K562 (cell line): ENCODE results near the gene OR5T3. TPM values are rescaled to one million over a fixed set of nuclear protein-coding genes. Genes with fewer than 3 reads are reported as not detected.

Experiments used
- ATAC-seq: fragments of 200-7000 bp; cut with Tn5 transposase; 3 replicates; pipeline ENCODE4 v1.9.1; 2020; ENCODE audit warnings: moderate library complexity
- BruUV-seq: library from RNA; stranded (reverse); fragments of 400-500 nt; replicated peaks from 2 replicates; lab custom pipeline; 2021; lab: Mats Ljungman, UMichigan
- CTCF ChIA-PET: fragments of 300-600 bp; formaldehyde crosslinking; extraction: SDS; loops from one replicate; lab custom pipeline; 2021; ENCODE audit warnings: low intra/inter-chr PET ratio; lab: Yijun Ruan, JAX
- POLR2A ChIA-PET: fragments of 300-600, 350-650 bp; sonication (Branson Sonifier 250); formaldehyde crosslinking; extraction: SDS; loops from one replicate; lab custom pipeline; 2021; ENCODE audit warnings: antibody characterized with exemption, inconsistent platforms; lab: Yijun Ruan, JAX
- DNase-seq, 4 experiments: peaks; one replicate each; pipeline versions ENCODE4 v3.0.0 to v3.0.0-alpha.2; 2011 to 2018; ENCODE audit warnings: low spot score in 3 of 4, mixed read lengths in 3 of 4; ENCODE audit errors: extremely low read depth in 1 of 4
- FAIRE-seq: peaks from 2 replicates; lab custom pipeline; 2011; peaks lifted over from hg19 to GRCh38; lab: Jason Lieb, UNC
- H2AFZ ChIP-seq: 2 replicates; pipeline ENCODE4 v1.6.0; 2011; ENCODE audit warnings: low read depth, low read length, control low read depth, inconsistent platforms
- H3K27ac ChIP-seq: fragments of 200-600 bp; 3 replicates; pipeline ENCODE4 v1.8.0; 2011; ENCODE audit warnings: low read depth, mild to moderate bottlenecking, control low read depth, inconsistent platforms, low read length, moderate library complexity, mixed read lengths; ENCODE audit errors: extremely low read depth
- H3K27me3 ChIP-seq, 2 experiments: fragments of 300-600 bp in 1 of 2; 2 replicates in 1 of 2; 3 replicates in 1 of 2; pipeline versions ENCODE4 v1.6.0 to v1.8.0; 2011; ENCODE audit warnings: inconsistent platforms in 2 of 2, low read length in 2 of 2, mild to moderate bottlenecking in 1 of 2, mixed read lengths in 1 of 2, moderate library complexity in 1 of 2; ENCODE audit not compliant: control insufficient read depth in 2 of 2, insufficient read depth in 2 of 2
- H3K36me3 ChIP-seq: fragments of 300-600 bp; 3 replicates; pipeline ENCODE4 v1.8.0; 2011; ENCODE audit warnings: mild to moderate bottlenecking, low read length, inconsistent platforms; ENCODE audit not compliant: control insufficient read depth, insufficient read depth
- H3K4me1 ChIP-seq, 2 experiments: fragments of 200-600 bp in 1 of 2; replicated peaks in 1 of 2; 2 replicates in 1 of 2; 3 replicates in 1 of 2; pipeline versions ENCODE4 v1.5.1 to v1.8.0; 2011; ENCODE audit warnings: inconsistent platforms in 2 of 2, low read length in 2 of 2, mild to moderate bottlenecking in 1 of 2, mixed read lengths in 1 of 2, moderate library complexity in 1 of 2; ENCODE audit not compliant: control insufficient read depth in 2 of 2, insufficient read depth in 2 of 2
- H3K4me2 ChIP-seq: 2 replicates; pipeline ENCODE4 v1.6.1; 2011; ENCODE audit warnings: low read length, control low read depth, inconsistent platforms, mixed read lengths; ENCODE audit not compliant: insufficient read depth
- H3K4me3 ChIP-seq: fragments of 200-600 bp; sonication (generic), shearing (Covaris generic); 2 replicates; pipeline ENCODE4 v1.5.1; 2016; ENCODE audit warnings: control low read depth, inconsistent platforms
- H3K79me2 ChIP-seq: fragments of 200-600 bp; 3 replicates; pipeline ENCODE4 v1.8.0; 2011; ENCODE audit warnings: low read length, inconsistent platforms; ENCODE audit not compliant: control insufficient read depth, insufficient read depth
- H3K9ac ChIP-seq, 2 experiments: 2 replicates each; pipeline versions ENCODE4 v1.6.0 to v1.6.1; 2011; ENCODE audit warnings: low read depth in 2 of 2, low read length in 2 of 2, control low read depth in 1 of 2, inconsistent platforms in 1 of 2, mild to moderate bottlenecking in 1 of 2, mixed read lengths in 1 of 2; ENCODE audit not compliant: insufficient read depth in 1 of 2
- H3K9me1 ChIP-seq: one replicate; pipeline ENCODE4 v1.6.0; 2011; ENCODE audit warnings: inconsistent platforms, mild to moderate bottlenecking, low read length, moderate library complexity; ENCODE audit not compliant: control insufficient read depth, insufficient read depth
- H3K9me3 ChIP-seq: replicated peaks from 2 replicates; pipeline ENCODE4 v1.5.1; 2011; ENCODE audit warnings: low read depth, low read length, inconsistent platforms; ENCODE audit not compliant: control insufficient read depth, insufficient read depth
- H4K20me1 ChIP-seq: replicated peaks from 2 replicates; pipeline ENCODE4 v1.6.1; 2011; ENCODE audit warnings: low read length, inconsistent platforms, mixed read lengths; ENCODE audit not compliant: control insufficient read depth, insufficient read depth
- C11orf30 ChIP-seq: fragments of 450-650 bp; IDR thresholded peaks from 2 replicates; pipeline ENCODE4 v1.6.1; 2016; ENCODE audit warnings: low read depth, mild to moderate bottlenecking
- GABPA ChIP-seq: fragments of 200-800 bp; sonication (Bioruptor generic); conservative IDR thresholded peaks from 2 replicates; pipeline ENCODE4 v1.6.1; 2016; ENCODE audit warnings: low read depth, missing genetic modification characterization, missing compliant biosample characterization
- HMGXB4 ChIP-seq: sonication (generic); formaldehyde crosslinking; IDR thresholded peaks from 2 replicates; pipeline ENCODE4 v1.8.1; 2023; ENCODE audit warnings: mild to moderate bottlenecking, missing genetic modification reagents
- MAFF ChIP-seq: IDR thresholded peaks from 2 replicates; pipeline ENCODE4 v1.6.1; 2012; ENCODE audit warnings: low read length, improper control_type of control experiment
- MAFG ChIP-seq: fragments of 450-650 bp; conservative IDR thresholded peaks from 2 replicates; pipeline ENCODE4 v1.6.1; 2016; ENCODE audit warnings: missing genetic modification characterization, missing compliant biosample characterization
- MAFK ChIP-seq: IDR thresholded peaks from 2 replicates; pipeline ENCODE4 v1.6.1; 2011; ENCODE audit warnings: low read length, improper control_type of control experiment
- NFE2 ChIP-seq: IDR thresholded peaks from 2 replicates; pipeline ENCODE4 v1.6.1; 2014; ENCODE audit warnings: antibody characterized with exemption, low read depth
- SAFB2 ChIP-seq: fragments of 200-400 bp; formaldehyde crosslinking; IDR thresholded peaks from 2 replicates; pipeline ENCODE4 v1.6.1; 2018; ENCODE audit warnings: borderline replicate concordance, low read length, low read depth, moderate library complexity; ENCODE audit not compliant: severe bottlenecking
- ZBTB43 ChIP-seq: sonication (generic); formaldehyde crosslinking; IDR thresholded peaks from 2 replicates; pipeline ENCODE4 v1.8.0; 2023; ENCODE audit warnings: mild to moderate bottlenecking, missing genetic modification reagents
- ZNF282 ChIP-seq: sonication (generic); formaldehyde crosslinking; IDR thresholded peaks from 2 replicates; pipeline ENCODE4 v1.8.1; 2023; ENCODE audit warnings: missing genetic modification reagents
- ZNF316 ChIP-seq: fragments of 450-650 bp; IDR thresholded peaks from 2 replicates; pipeline ENCODE4 v1.6.1; 2016
- ZNF57 ChIP-seq: fragments of 450-650 bp; formaldehyde crosslinking; IDR thresholded peaks from 2 replicates; pipeline ENCODE4 v1.4.0; 2020; ENCODE audit warnings: mild to moderate bottlenecking, moderate library complexity
- WGBS: fragments of 100-300 bp; shearing (Covaris generic); methylation state at CpG from one replicate; pipeline ENCODE4 v1.1.6; 2016; ENCODE audit warnings: low coverage, mixed read lengths; ENCODE audit not compliant: insufficient coverage; ENCODE audit errors: missing lambda C conversion rate; 5-methylcytosine and 5-hydroxymethylcytosine counted together
- in situ Hi-C: fragments of 300-500 bp; cut with MboI; formaldehyde crosslinking; loops from 4 replicates; pipeline ENCODE4 v1.15.0; 2018; ENCODE audit warnings: inconsistent platforms, mixed read lengths
- intact Hi-C: fragments of 100-400 bp; cut with micrococcal nuclease; formaldehyde crosslinking; loops from 2 replicates; pipeline ENCODE4 v1.14.2; 2022
- polyA plus RNA-seq, 8 experiments: library from polyadenylated mRNA; depleted of rRNA in 4 of 8; stranded (reverse) in 5 of 8; unstranded in 3 of 8; fragments of >200 nt; fragmentation: Nextera tagmentation in 2 of 8; fragmentation: Illumina TruSeq in 1 of 8; extraction: Ambion mirVana in 2 of 8; extraction: Trizol in 1 of 8; gene quantifications; 2 replicates each; pipeline versions ENCODE4 v1.2.1 to v1.2.3, GENCODE V29; 2011 to 2014; ENCODE audit warnings: inconsistent platforms in 1 of 8, missing spikeins in 1 of 8
- total RNA-seq, 7 experiments: library from RNA; depleted of rRNA in 6 of 7; stranded (reverse); fragments of >200 nt in 6 of 7; fragmentation: Illumina TruSeq in 2 of 7; extraction: Trizol in 2 of 7; gene quantifications; 2 replicates each; pipeline versions ENCODE4 v1.2.1 to v1.2.3, GENCODE V29; 2011 to 2021; ENCODE audit warnings: low replicate concordance in 1 of 7

The OR5T3 gene
- total and polyA plus RNA-seq, 9 of the 15 experiments (the other 6 are each of a cell fraction or from before 2014, with no cell fraction given) = not detected

GRCh38 chr11:56207790-56208189 is 44.3 kb upstream of the OR5T3 start:
- Histone ChIP-seq H3K9ac (no peak overlapping the region), H3K27me3 (no peaks in the 10 kb centered on the region), H3K4me2 (no peak overlapping the region), H3K79me2 (no peaks in the 10 kb centered on the region), H2AFZ (no peak overlapping the region), H3K9me1 (no peaks in the 10 kb centered on the region), H3K4me3 (no peak overlapping the region), H3K36me3 (no peaks in the 10 kb centered on the region), H4K20me1 (no peaks in the 10 kb centered on the region), H3K4me1 (no peaks in the 10 kb centered on the region), H3K9me3 (no peaks in the 10 kb centered on the region), H3K27ac (no peak overlapping the region)
- TF ChIP-seq ZNF316 (peak; percentile 85), ZBTB43 (CRISPR knock-in tag) (no peak), ZNF282 (CRISPR knock-in tag) (no peak), MAFG (tag) (peak; percentile 86), SAFB2 (no peak), C11orf30 (peak; percentile 73; the same call in 1 of the 2 replicates), ZNF57 (no peak), GABPA (tag) (no peak), HMGXB4 (CRISPR knock-in tag) (no peak), MAFF (peak; percentile 94), NFE2 (no peak), MAFK (peak; percentile 96)
- 0% methylated on average over 1 of the region's 1 CpG for WGBS
- CTCF ChIA-PET = no interaction called here
- BruUV-seq = no TSS peak
- FAIRE-seq (no peak), DNase-seq (no peak), ATAC-seq (no peak)
- intact Hi-C loops = no loop called here
- POLR2A ChIA-PET = no interaction called here
- in situ Hi-C loops = no loop called here
